ENCODE data around the gene METTL15. TPM values are rescaled to one million over a fixed set of nuclear protein-coding genes. Genes with fewer than 3 reads are reported as not detected.
"Not testable (repeated sequence)": the region's sequence is repeated elsewhere in the genome, so short reads cannot be mapped to it uniquely, and the experiment has no call there.

METTL15 gene
- total and polyA plus RNA-seq, 4 donors = 3.4 to 36.3 (median 9.0) TPM

GRCh38 chr11:28323621-28324020 lies 215.4 kb downstream of the METTL15 start:
- no peak overlapping the region for H3K9ac ChIP-seq (ENCODE audit: insufficient read depth in 1 of 2, low read length in 2 of 2)
- DNase-seq (no peak), ATAC-seq (ENCODE audit: insufficient read depth, low FRiP score) (no peak)
- H3K27ac ChIP-seq (ENCODE audit: low read depth in 1 of 2, low read length in 1 of 2) = no peak overlapping the region
- H3K27me3 ChIP-seq (ENCODE audit: control insufficient read depth in 3 of 3, insufficient read depth in 3 of 3, low read length in 2 of 3) = no peaks in the 10 kb centered on the region
- no peaks in the 10 kb centered on the region for H3K9me3 ChIP-seq (ENCODE audit: control insufficient read depth in 4 of 4, insufficient read depth in 3 of 4, low read length in 3 of 4)
- H3K36me3 ChIP-seq (ENCODE audit: control insufficient read depth in 4 of 4, insufficient read depth in 4 of 4, low read length in 4 of 4) = no peaks in the 10 kb centered on the region
- H3K4me1 ChIP-seq (ENCODE audit: control insufficient read depth in 5 of 5, insufficient read depth in 5 of 5, low read length in 5 of 5) = peaks cover 0 to 1% (median 0%) of the 10 kb centered on the region in 5 donors
- H3K4me3 ChIP-seq = no peak overlapping the region
- no peak for TF ChIP-seq CTCF (IDR thresholded peaks at IDR 0.05; ENCODE audit: control extremely low read depth, extremely low read depth)

- H3K4me1 ChIP-seq (ENCODE audit: control insufficient read depth in 5 of 5, insufficient read depth in 5 of 5, low read length in 5 of 5); H3K27me3 ChIP-seq (ENCODE audit: control insufficient read depth in 3 of 3, insufficient read depth in 3 of 3, low read length in 2 of 3); ATAC-seq (ENCODE audit: insufficient read depth, low FRiP score); H3K9ac ChIP-seq (ENCODE audit: insufficient read depth in 1 of 2, low read length in 2 of 2); H3K36me3 ChIP-seq (ENCODE audit: control insufficient read depth in 4 of 4, insufficient read depth in 4 of 4, low read length in 4 of 4); H3K27ac ChIP-seq (ENCODE audit: low read depth in 1 of 2, low read length in 1 of 2); DNase-seq; H3K4me3 ChIP-seq; H3K9me3 ChIP-seq (ENCODE audit: control insufficient read depth in 4 of 4, insufficient read depth in 3 of 4, low read length in 3 of 4): not testable (repeated sequence)
- WGBS, 2 donors = 99 to 100% methylated on average over 3 to 4 of the region's 4 CpGs
Measured at GRCh38 chr11:28332393-28332792, 224.2 kb downstream of the METTL15 start.

GRCh38 chr11:28337701-28338100 lies 229.5 kb downstream of the METTL15 start:
- H3K9ac ChIP-seq (ENCODE audit: insufficient read depth in 1 of 2, low read length in 2 of 2) = no peak overlapping the region
- H3K27me3 ChIP-seq (ENCODE audit: control insufficient read depth in 3 of 3, insufficient read depth in 3 of 3, low read length in 2 of 3) = no peaks in the 10 kb centered on the region
- ATAC-seq (ENCODE audit: insufficient read depth, low FRiP score) (no peak), DNase-seq (no peak)
- peaks cover 0 to 10% (median 5%) of the 10 kb centered on the region in 4 donors for H3K9me3 ChIP-seq (ENCODE audit: control insufficient read depth in 4 of 4, insufficient read depth in 3 of 4, low read length in 3 of 4)
- H3K4me1 ChIP-seq (ENCODE audit: control insufficient read depth in 5 of 5, insufficient read depth in 5 of 5, low read length in 5 of 5) = no peaks in the 10 kb centered on the region
- TF ChIP-seq CTCF (IDR thresholded peaks at IDR 0.05; ENCODE audit: control extremely low read depth, extremely low read depth) = no peak
- H3K4me3 ChIP-seq = no peak overlapping the region
- no peak overlapping the region for H3K27ac ChIP-seq (ENCODE audit: low read depth in 1 of 2, low read length in 1 of 2)
- no peaks in the 10 kb centered on the region for H3K36me3 ChIP-seq (ENCODE audit: control insufficient read depth in 4 of 4, insufficient read depth in 4 of 4, low read length in 4 of 4)

GRCh38 chr11:28338371-28338770 lies 230.2 kb downstream of the METTL15 start:
- H3K9me3 ChIP-seq (ENCODE audit: control insufficient read depth in 4 of 4, insufficient read depth in 3 of 4, low read length in 3 of 4) = peaks cover 0 to 10% (median 5%) of the 10 kb centered on the region in 4 donors
- no peaks in the 10 kb centered on the region for H3K4me1 ChIP-seq (ENCODE audit: control insufficient read depth in 5 of 5, insufficient read depth in 5 of 5, low read length in 5 of 5)
- H3K36me3 ChIP-seq (ENCODE audit: control insufficient read depth in 4 of 4, insufficient read depth in 4 of 4, low read length in 4 of 4) = no peaks in the 10 kb centered on the region
- H3K4me3 ChIP-seq = no peak overlapping the region
- no peak for DNase-seq
- ATAC-seq (ENCODE audit: insufficient read depth, low FRiP score) = no peak
- no peak for TF ChIP-seq CTCF (IDR thresholded peaks at IDR 0.05; ENCODE audit: control extremely low read depth, extremely low read depth)
- no peak overlapping the region for H3K9ac ChIP-seq (ENCODE audit: insufficient read depth in 1 of 2, low read length in 2 of 2)
- 91 to 96% methylated on average over 3 of the region's 3 CpGs for WGBS, 2 donors
- no peak overlapping the region for H3K27ac ChIP-seq (ENCODE audit: low read depth in 1 of 2, low read length in 1 of 2)
- H3K27me3 ChIP-seq (ENCODE audit: control insufficient read depth in 3 of 3, insufficient read depth in 3 of 3, low read length in 2 of 3) = no peaks in the 10 kb centered on the region
